Measurements from ENCODE around the gene TADA2A.

The TADA2A gene

GRCh38 chr17:37406635-37407461, at the start of gene TADA2A, which contains the start of gene ACACA:
TSS of gene TADA2A (plus strand) at chr17:37406886. CDS start at chr17:37411366, 4,480 bp downstream.
TSS of gene ACACA (minus strand) at chr17:37406836. CDS start at chr17:37406299, 537 bp downstream.
- DNase-seq, result peak; percentile 42

- peak; percentile 13 for DNase-seq
These were observed 48.4 kb upstream of the TADA2A start for GRCh38 chr17:37358098-37358829.

- peak; percentile 71 for DNase-seq
These were observed 47.6 kb upstream of the TADA2A start for GRCh38 chr17:37358830-37359681.

GRCh38 chr17:37359682-37360188, 47.0 kb upstream of the TADA2A start:
- no peak for DNase-seq

GRCh38 chr17:37360632-37361031, 46.1 kb upstream of the TADA2A start:
- DNase-seq, result no peak

GRCh38 chr17:37361543-37361942, 45.1 kb upstream of the TADA2A start:
- no peak for DNase-seq

- DNase-seq, result no peak
These were observed 41.1 kb upstream of the TADA2A start for GRCh38 chr17:37365589-37365988.

- no peak for DNase-seq
These were observed 38.1 kb upstream of the TADA2A start for GRCh38 chr17:37368577-37368976.

- peak; percentile 69 for DNase-seq
These were observed 33.0 kb upstream of the TADA2A start for GRCh38 chr17:37373530-37374159.

GRCh38 chr17:37375706-37376105, 31.0 kb upstream of the TADA2A start, which contains the start of gene C17orf78:
TSS of gene C17orf78 (plus strand) at chr17:37375985. CDS start at chr17:37376093, 108 bp downstream.
- no peak for DNase-seq

- no peak for DNase-seq
These were observed 24.6 kb upstream of the TADA2A start for GRCh38 chr17:37382056-37382455.

GRCh38 chr17:37384560-37385149, 22.0 kb upstream of the TADA2A start:
- DNase-seq, result no peak

- DNase-seq, result no peak
These were observed 21.2 kb upstream of the TADA2A start for GRCh38 chr17:37385474-37385990.

- no peak for DNase-seq
These were observed 20.2 kb upstream of the TADA2A start for GRCh38 chr17:37386462-37386861.

- no peak for DNase-seq
These were observed 18.4 kb upstream of the TADA2A start for GRCh38 chr17:37388266-37388665.

GRCh38 chr17:37389160-37389559, 17.5 kb upstream of the TADA2A start:
- DNase-seq, result no peak

GRCh38 chr17:37391146-37391545, 15.5 kb upstream of the TADA2A start:
- no peak for DNase-seq

GRCh38 chr17:37392024-37392590, 14.6 kb upstream of the TADA2A start:
- DNase-seq, result no peak

GRCh38 chr17:37393352-37393751, 13.3 kb upstream of the TADA2A start:
- no peak for DNase-seq

GRCh38 chr17:37399265-37399803, 7.4 kb upstream of the TADA2A start:
- no peak for DNase-seq

- no peak for DNase-seq
These were observed 6.2 kb upstream of the TADA2A start for GRCh38 chr17:37400505-37400904.

Data from SHP77 treated with DMSO at 0.1 percent for 48 hours (cell line).